MV-4-11 (cell line): Measurements from ENCODE around the gene NEDD4L.

Source experiments
- DNase-seq: peaks from one replicate; lab custom pipeline; 2025; lab: John Stamatoyannopoulos, UW

NEDD4L gene

DNA sequence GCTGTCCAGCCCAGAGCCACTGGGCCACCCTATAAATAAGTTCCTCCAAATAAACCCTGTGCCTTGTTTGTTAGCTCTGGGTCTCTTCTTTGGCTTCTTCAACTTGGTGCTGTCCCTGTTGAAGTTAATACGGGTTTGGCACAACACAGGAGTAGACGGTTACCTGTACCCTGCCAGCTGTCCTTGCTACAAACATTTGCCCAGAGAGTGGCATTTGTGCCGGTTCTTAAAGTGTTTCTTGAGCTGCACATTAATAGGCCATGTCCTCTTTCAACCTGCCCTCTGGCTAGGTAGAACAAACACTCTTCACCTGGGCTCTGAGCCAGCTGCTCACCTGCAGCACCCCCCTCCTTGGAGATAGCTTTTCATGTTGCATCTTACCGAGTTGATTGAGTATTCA, 139.2 kb downstream of the NEDD4L start:
- no peak for DNase-seq

DNA sequence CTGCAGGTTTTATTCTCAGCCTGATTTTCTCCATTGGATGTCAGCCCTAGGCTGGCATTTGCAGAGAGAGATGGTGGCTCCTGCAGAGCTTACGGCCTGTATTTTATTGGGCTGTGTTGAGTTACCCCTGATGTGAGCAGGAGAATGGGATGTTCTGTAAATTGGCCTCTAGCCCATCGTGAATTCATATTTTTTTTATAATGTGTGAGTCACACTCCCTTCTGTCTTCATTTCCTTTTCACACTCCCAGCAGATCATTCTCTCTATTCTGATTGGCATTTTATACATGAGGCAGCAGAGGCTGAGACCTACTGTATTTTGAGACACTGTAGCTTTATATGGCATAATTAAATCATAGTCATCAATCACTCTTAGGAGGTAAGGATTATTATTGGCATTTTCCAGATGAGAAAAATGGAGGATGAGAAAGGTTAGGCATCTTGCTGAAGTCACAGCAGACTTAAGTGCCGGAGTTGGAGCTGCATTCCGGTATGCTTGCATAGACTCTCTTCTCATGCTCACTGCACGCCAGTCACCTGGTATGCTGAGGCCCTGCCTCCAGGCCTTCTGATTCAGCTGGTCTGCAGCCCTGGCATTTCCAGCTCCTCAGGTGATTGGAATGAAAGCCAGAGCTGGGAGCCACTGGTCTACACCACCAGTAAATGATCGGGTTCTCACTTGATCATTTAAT, 142.4 kb downstream of the NEDD4L start:
- DNase-seq = no peak

- no peak for DNase-seq
Measured at GRCh38 chr18:58187674-58188073, 143.6 kb downstream of the NEDD4L start.

DNA sequence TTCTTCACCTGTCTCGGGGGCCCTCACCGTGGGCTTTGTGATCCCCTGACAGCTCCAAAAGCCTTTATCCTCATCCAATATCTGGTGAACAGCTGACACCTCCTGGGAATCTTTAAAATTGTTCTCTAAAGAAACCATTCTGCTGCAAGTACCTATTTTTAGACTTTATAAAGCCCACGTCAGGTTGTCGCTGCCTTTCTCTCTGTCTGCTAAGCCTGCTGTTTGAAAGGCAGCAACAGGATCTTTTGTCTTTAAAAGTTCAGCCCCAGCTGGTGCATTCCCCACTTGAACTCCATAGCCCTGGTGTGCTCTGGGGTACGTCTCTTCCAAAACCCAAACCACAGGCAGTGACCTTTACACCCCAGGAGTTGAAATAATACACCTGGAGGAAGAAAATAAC, 145.0 kb downstream of the NEDD4L start:
- DNase-seq = no peak

DNA sequence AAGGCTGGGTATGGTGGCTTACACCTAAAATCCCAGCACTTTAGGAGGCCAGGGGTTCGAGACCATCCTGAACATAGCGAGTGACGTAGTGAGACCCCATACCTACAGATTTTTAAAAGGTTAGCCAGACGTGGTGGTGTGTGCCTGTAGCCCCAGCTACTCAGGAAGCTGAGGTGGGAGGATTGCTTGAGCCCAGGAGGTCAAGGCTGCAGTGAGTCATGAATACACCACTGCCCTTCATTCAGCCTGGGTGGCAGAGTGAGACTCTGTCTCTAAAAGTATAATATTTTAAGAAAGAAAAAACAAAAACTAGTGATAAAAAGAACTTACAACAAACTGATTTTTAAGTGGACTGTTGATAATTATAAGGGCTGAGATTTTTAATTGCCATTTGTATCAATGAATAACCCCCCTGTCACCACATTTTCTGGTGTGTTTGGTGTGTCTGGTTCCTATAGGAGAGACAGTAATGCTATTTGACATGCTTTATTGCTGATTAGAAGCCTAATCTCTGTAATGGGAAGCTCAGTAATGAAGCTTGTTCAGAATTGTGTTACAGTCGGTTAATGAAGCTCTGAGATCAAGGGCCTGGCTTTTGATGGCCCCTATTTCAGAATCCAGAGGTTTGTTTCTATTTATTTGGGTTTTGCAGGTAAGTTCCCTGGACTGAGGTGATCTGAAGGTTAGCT, 147.0 kb downstream of the NEDD4L start:
- no peak for DNase-seq

- DNase-seq = no peak
Measured at GRCh38 chr18:58191626-58192025, 147.6 kb downstream of the NEDD4L start.

GRCh38 chr18:58192519-58192918, 148.5 kb downstream of the NEDD4L start:
- no peak for DNase-seq

DNA sequence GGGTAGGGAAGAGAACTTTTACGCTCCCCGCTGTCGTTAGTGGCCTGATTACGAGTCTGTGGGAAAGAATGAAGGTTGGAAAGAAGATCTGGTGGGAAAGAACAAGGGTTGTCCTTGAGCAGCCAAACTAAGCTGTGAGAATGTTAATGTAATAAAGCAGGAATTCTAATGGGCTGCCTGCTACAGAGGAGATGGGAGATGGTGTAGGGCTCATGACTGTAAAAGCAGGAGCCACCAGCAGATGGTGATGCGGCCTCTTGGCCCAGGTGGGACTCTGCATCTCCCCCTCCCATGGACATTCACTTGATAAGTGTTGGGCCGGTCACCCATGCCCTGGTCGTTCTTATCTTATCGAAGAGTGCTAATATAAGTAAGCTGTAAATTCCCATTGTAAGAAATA, 150.0 kb downstream of the NEDD4L start:
- DNase-seq = no peak

GRCh38 chr18:58195278-58195765, 151.3 kb downstream of the NEDD4L start:
- DNase-seq = no peak

DNA sequence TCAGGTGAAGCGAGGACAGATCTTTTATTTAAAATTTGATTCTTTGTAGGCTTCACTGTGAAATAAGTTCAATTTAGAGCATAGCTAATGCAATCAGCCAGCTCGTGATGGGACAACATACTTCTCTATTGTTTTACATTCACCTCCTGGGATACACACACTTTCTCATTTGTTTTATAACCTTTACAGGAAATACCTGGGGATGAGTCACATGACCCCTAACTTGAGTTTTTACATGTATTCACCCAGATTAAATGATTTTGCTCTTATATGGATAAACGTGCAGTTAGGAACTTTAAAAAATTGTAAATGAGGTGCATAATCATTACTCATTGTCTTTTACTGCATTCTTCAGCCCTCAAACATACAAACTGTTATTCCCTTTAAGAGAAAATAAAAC, 152.1 kb downstream of the NEDD4L start:
- DNase-seq = no peak

GRCh38 chr18:58196881-58197872, 153.2 kb downstream of the NEDD4L start:
- DNase-seq = no peak

- DNase-seq = no peak
Measured at GRCh38 chr18:58201268-58201667, 157.2 kb downstream of the NEDD4L start.

DNA sequence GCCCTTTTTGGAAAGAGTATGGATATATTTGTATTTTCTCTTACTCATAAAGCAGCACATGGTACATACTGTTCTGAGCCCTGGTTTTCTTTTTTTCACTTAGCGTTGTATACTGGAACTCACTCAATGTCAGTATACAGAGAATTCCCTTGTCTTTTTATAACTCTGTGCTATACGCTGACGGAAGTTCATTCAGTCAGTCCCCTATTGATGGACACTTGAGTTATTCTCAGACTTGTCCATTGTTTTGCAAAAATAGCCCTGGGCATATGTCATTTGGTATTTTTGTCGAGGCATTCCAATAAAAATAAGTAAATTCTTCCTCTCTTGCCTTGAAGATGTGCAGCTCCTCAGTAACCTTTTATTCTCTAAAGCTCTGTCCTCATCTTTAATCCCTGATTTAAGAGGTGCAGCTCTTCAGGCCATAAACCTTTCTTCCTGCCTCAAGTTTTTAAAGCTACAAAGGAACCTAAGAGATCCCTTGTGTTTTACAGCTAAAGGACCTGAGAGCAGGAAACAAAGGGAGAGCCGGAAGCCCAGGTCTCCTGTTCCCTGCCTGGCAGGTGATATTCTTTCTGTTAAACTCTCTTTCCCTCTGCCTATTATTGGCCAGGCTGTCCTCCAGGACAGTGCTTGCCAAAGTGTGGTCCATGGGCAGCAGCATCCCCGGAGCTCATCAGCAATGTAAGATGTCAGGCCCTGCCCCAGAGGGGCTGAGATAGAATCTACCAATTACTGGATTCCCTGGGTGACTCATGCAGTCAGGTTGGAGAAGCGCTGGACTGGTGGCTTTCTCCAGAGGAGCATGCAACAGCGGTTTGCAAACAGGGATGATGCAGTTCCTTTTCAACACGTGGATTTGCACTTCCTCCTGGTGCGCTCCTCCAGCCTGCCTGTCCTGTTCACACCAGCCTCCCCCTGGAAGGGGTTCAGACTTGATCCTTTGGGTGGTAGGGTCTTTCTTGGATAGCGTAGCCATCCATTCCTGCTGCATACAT, 158.0 kb downstream of the NEDD4L start:
- DNase-seq = no peak

DNA sequence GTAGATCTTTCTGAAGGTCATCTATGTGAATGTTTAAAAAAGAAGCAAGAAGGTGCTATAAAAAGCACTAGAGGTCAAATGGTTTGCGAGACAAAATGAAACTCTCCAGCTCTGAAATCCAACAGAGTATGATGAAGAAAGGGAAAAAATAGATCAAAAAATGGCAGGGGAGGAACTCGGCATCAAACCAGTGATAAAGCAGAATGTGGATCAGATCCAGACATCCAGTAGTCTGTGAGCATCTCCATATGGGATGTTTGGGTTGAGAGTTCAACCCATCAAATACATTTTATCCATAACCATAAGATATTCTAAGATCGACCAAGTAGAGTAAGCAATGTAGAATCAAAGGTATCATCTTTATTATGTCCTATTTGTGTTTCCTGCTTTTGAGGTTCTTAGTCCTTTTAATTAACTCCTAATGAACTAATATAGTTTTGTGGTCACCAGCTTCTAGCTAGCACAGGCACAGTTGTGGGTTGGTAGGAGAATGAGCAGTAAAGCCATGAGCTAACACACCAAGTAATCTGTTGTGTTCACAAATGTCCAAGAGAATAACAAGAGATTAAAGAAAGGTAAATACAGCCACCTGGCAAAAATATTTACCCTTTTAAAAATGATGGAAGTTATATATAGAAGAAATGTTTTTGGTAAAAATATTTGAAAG, 160.9 kb downstream of the NEDD4L start:
- no peak for DNase-seq

DNA sequence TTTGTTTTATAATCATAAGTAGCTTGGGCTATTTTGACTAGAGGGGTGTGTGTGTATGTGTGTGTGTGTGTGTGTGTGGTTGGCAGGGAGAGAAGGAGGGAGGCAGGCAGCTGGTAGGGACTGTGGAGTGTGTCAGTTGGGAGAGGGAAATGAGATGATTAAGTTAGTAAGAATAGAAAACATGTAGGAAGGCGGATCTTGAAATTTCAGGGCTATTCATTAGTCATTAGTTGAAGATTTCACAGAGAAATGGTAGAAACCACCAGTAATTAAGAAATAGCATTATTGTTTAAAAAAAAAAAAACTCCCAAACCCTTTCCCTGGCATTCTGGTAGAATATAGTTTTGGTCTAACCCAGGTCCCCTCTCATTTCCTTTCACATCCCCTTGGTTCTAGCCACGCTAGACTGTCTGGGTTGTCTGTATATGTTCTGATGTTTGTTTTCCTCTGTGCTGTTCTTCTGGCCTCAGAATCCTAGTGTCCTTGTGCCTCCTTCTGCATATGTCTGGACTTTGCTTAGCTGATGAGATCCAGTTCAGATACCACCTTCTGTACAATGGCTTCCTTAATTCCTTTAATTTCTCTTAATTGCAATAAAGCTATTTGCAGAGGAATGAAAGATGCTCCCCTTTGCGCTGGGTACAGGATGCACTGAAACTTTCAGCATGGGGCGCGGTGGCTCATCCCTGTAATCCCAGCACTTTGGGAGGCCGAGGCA, 161.6 kb downstream of the NEDD4L start:
- DNase-seq = no peak

DNA sequence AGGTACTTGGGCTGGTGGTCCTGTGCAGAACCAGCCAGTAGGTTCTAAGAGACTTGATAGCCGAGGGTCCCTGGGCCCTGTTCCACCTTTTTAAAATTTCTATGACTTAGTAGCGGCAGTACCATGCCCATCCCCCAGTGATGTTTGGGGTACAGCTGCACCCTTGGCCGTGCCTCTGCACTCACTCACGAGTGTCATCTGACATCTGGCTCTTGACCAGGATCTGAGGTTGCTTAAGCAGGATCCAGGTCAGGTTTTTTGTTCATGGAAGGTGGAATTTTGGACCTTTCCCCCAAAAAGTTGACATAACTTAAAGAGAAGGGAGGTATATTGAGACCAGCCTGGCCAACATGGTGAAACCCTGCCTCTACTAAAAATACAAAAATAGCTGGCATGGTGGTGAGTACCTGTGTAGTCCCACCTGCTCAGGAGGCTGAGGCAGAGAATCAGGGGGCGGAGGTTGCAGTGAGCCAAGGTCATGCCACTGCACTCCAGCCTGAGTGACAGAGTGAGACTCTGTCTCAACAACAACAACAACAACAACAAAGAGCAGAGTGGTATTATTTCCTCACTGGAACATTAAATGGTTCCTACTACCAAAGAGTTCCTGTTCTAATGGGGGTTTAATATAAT, 163.6 kb downstream of the NEDD4L start:
- DNase-seq = no peak

DNA sequence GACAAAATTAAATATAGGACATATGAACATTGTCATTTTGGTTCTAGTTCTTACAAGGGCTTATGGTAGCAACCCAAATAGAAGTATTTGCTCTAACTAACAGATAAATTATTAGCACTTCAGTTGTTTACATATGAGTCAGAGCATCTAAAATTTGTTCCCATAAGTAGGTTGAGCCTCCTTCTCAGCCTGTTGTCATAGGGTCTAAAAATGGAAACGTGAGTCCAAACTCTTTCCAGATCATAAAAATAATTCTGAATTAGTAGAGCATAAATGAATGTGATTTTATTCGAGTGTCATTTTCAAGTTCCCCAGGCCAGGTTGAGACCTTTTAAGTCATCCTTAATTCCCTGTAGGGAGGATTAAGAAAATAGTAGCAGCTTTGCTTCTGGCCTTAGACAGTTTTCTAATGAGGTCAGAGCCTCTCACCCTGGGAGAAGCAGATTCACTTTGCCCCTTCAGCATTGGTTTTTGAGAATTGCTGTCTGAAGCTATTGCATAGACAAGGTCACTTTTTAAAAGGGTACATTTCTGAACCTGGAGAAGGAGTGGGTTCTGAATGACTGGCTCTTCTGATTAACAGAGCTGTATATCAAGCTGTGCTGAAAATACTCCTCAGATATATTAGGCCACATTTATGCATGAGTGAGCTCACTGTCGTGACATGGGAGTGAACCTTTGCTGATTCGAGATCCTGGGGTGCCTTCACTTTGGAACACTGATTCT, 164.3 kb downstream of the NEDD4L start:
- DNase-seq = no peak

DNA sequence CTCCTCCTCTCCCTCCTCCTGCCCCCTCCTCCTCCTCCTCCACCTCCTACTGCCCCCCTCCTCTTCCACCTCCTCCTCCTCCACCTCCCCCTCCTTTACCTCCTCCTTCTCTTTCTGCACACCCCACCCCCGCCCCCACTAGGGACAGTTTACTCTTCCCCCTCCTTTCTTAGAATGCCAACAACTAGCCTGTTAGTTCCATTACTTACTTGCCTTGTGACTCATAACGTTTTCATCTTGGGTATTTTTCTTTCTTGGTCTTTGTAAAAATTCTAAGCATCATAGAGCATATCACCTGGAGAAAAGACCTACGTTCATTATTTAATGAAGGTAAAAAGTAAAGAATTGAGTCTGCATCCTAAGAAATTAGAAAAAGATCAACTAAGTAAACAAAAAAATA, 165.3 kb downstream of the NEDD4L start:
- DNase-seq = no peak

DNA sequence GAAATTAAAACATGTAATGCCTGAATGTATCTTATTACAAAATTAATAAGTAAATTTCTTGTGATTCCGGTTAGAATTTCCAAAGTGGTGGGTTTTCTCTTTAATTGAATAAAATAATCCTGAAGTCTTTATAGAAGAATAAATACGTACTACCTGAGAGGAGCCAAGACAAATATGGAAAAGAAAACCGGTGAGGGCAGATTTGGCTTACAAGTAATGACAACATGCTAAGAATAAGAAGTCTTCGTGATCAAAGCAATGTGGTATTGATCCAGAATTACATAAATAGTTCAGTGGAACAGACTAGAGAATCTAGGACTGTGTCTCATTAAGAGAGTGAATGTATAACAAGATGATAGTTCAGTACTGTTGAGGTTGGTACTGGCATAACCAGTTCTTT, 167.5 kb downstream of the NEDD4L start:
- no peak for DNase-seq
